Loucy (cell line): Measurements from ENCODE around the gene ANKRD6.
A peak's percentile ranks its signal among the peaks of the same experiment; 100 is the strongest.

ENCODE experiments used
- EZH2phosphoT487 ChIP-seq: fragments of 200-600 bp; IDR thresholded peaks from 2 replicates; pipeline ENCODE4 v1.6.1; 2018; ENCODE audit warnings: antibody characterized with exemption, mild to moderate bottlenecking, moderate library complexity, borderline replicate concordance
- TF ChIP-seq, protein P1 (sequence below): fragments of 200-600 bp; sonication (generic); conservative IDR thresholded peaks from 2 replicates; pipeline ENCODE4 v1.5.1; 2014; ENCODE audit warnings: mild to moderate bottlenecking, antibody characterized with exemption, low read length

DNA sequence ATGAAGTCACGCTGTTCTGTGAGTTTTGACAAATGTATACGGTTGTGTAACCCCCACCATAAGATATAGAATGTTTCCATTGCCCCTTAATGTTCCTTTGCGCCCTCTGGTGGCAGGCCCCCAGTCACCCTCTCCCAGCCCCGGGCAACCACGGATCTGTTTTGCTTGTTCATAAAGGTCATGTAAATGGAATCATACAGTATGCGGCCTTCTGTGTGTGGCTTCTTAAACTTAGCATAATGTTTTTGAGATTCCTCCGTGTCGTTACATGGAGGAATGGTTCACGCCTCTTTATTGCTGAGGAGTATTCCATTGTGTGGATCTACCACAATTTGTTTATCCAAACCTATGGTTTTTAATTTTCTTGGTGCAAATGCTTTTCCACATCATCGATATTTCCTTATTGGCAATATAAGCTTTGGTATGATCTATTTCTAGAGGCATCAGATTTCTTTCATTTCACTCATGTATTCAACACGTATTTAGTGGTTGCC is 177.2 kb downstream of the ANKRD6 start:
- TF ChIP-seq, protein P1, sequence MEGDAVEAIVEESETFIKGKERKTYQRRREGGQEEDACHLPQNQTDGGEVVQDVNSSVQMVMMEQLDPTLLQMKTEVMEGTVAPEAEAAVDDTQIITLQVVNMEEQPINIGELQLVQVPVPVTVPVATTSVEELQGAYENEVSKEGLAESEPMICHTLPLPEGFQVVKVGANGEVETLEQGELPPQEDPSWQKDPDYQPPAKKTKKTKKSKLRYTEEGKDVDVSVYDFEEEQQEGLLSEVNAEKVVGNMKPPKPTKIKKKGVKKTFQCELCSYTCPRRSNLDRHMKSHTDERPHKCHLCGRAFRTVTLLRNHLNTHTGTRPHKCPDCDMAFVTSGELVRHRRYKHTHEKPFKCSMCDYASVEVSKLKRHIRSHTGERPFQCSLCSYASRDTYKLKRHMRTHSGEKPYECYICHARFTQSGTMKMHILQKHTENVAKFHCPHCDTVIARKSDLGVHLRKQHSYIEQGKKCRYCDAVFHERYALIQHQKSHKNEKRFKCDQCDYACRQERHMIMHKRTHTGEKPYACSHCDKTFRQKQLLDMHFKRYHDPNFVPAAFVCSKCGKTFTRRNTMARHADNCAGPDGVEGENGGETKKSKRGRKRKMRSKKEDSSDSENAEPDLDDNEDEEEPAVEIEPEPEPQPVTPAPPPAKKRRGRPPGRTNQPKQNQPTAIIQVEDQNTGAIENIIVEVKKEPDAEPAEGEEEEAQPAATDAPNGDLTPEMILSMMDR, result peak; percentile 96
- TF ChIP-seq EZH2phosphoT487, result no peak
